CD8-positive, alpha-beta memory T cell (primary cell): ENCODE measurements around the gene NCBP1. TPM values are rescaled to one million over a fixed set of nuclear protein-coding genes. Genes with fewer than 3 reads are reported as not detected.

Experiments
- CTCF ChIA-PET: fragments of 350-600 bp; sonication (Branson Sonifier 250); formaldehyde crosslinking; loops from one replicate; lab custom pipeline; 2021; ENCODE audit warnings: antibody characterized with exemption; lab: Charles Lee
- POLR2A ChIA-PET: fragments of 350-600 bp; sonication (Branson Sonifier 250); formaldehyde crosslinking; loops from one replicate; lab custom pipeline; 2021; ENCODE audit warnings: antibody characterized with exemption; lab: Charles Lee
- DNase-seq, 5 donors: peaks; one replicate each; pipeline versions ENCODE4 v3.0.0 to v3.0.0-alpha.2; 2020 to 2022; ENCODE audit warnings: mixed read lengths in 1 of 5
- H3K27ac ChIP-seq: one replicate; pipeline ENCODE4 v1.7.0; 2013; ENCODE audit warnings: low read depth, mild to moderate bottlenecking, low read length, moderate library complexity
- H3K27me3 ChIP-seq: 2 replicates; pipeline ENCODE4 v1.7.0; 2013; ENCODE audit warnings: low read length, mild to moderate bottlenecking; ENCODE audit not compliant: insufficient read depth, poor library complexity, severe bottlenecking
- H3K36me3 ChIP-seq: 2 replicates; pipeline ENCODE4 v1.7.0; 2013; ENCODE audit warnings: mild to moderate bottlenecking, low read length, moderate library complexity; ENCODE audit not compliant: insufficient read depth
- H3K4me1 ChIP-seq: 2 replicates; pipeline ENCODE4 v1.7.0; 2013; ENCODE audit warnings: mild to moderate bottlenecking, low read length, moderate library complexity; ENCODE audit not compliant: insufficient read depth
- H3K4me3 ChIP-seq: 2 replicates; pipeline ENCODE4 v1.7.0; 2013; ENCODE audit warnings: mild to moderate bottlenecking, low read length
- H3K9me3 ChIP-seq: 2 replicates; pipeline ENCODE4 v1.7.0; 2013; ENCODE audit warnings: mild to moderate bottlenecking, low read length
- H3K27ac Mint-ChIP-seq, 8 donors: one replicate each; pipeline ENCODE4 v1.8.0; 2020 to 2021; ENCODE audit warnings: mixed read lengths in 8 of 8, mild to moderate bottlenecking in 6 of 8, inconsistent platforms in 3 of 8, moderate library complexity in 3 of 8
- H3K27me3 Mint-ChIP-seq, 2 donors: one replicate each; pipeline ENCODE4 v1.8.0; 2020 to 2021; ENCODE audit warnings: mixed read lengths in 2 of 2, mild to moderate bottlenecking in 1 of 2, moderate library complexity in 1 of 2
- H3K36me3 Mint-ChIP-seq, 3 donors: one replicate each; pipeline ENCODE4 v1.8.0; 2020 to 2021; ENCODE audit warnings: mixed read lengths in 3 of 3, inconsistent platforms in 1 of 3, mild to moderate bottlenecking in 1 of 3
- H3K4me1 Mint-ChIP-seq, 3 donors: one replicate each; pipeline ENCODE4 v1.8.0; 2020 to 2021; ENCODE audit warnings: mixed read lengths in 3 of 3, inconsistent platforms in 1 of 3, mild to moderate bottlenecking in 1 of 3
- H3K4me3 Mint-ChIP-seq, 7 donors: one replicate each; pipeline ENCODE4 v1.8.0; 2020 to 2021; ENCODE audit warnings: mixed read lengths in 7 of 7, mild to moderate bottlenecking in 6 of 7, moderate library complexity in 4 of 7, inconsistent platforms in 2 of 7
- H3K9me3 Mint-ChIP-seq, 5 donors: one replicate each; pipeline ENCODE4 v1.8.0; 2020 to 2022; ENCODE audit warnings: mixed read lengths in 5 of 5, mild to moderate bottlenecking in 3 of 5, moderate library complexity in 2 of 5, inconsistent platforms in 1 of 5
- polyA plus RNA-seq: library from polyadenylated mRNA; unstranded; fragments of 300-500 nt; fragmentation: Illumina TruSeq; gene quantifications from one replicate; pipeline ENCODE4 v1.2.3, GENCODE V29; 2021
- total RNA-seq, 2 experiments: library from RNA; stranded (reverse); gene quantifications; one replicate each; pipeline ENCODE4 v1.2.3, GENCODE V29; 2021

NCBP1 gene
- total and polyA plus RNA-seq, 3 experiments from 2014 or later, result 15.4 to 49.6 (median 47.7) TPM

DNA sequence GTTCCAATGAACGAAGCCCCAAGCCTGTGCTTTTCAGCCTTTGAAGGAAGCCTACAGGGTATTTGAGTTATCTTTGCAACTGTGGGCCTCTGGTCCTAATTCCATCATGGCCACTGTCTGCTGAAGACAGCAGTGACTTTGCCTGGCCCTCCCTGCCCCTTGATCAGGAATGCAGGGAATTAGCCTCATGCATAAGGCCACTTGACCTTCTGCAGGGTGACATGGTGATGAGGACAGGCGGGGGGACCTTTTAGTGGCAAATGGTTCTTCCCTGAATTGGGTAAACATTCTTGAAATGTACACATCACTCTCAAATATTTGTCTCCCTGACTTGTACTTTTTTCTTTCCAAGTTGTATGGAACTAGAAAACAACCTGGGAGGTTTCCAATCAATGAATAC, 88.7 kb downstream of the NCBP1 start:
- H3K4me3 Mint-ChIP-seq, result no peak overlapping the region
- ChIA-PET CTCF (no interaction called here), POLR2A (no interaction called here)
- H3K27me3 Mint-ChIP-seq, result peaks cover 10 to 49% of the 10 kb centered on the region in 2 donors
- H3K27me3 ChIP-seq, result no peaks in the 10 kb centered on the region
- no peaks in the 10 kb centered on the region for H3K4me1 ChIP-seq
- H3K36me3 Mint-ChIP-seq, result peaks cover 0 to 9% (median 0%) of the 10 kb centered on the region in 3 donors
- H3K4me3 ChIP-seq, result no peak overlapping the region
- H3K9me3 Mint-ChIP-seq, result peaks cover 5 to 10% (median 5%) of the 10 kb centered on the region in 5 donors
- no peaks in the 10 kb centered on the region for H3K36me3 ChIP-seq
- H3K27ac Mint-ChIP-seq, result no peak overlapping the region
- DNase-seq, result no peak
- H3K9me3 ChIP-seq, result no peaks in the 10 kb centered on the region
- H3K27ac ChIP-seq, result no peak overlapping the region
- no peaks in the 10 kb centered on the region for H3K4me1 Mint-ChIP-seq

Other genes starting within 250 kb of the NCBP1 start
- 1 to 10 TPM; 5.4 to 6.1 TPM for gene TDRD7, start 221.7 kb upstream of the NCBP1 start, total RNA-seq
- 8.0 TPM for gene TDRD7, start 221.7 kb upstream of the NCBP1 start, polyA plus RNA-seq
- gene TMOD1, start 132.2 kb upstream of the NCBP1 start, total RNA-seq, result 1 to 10 TPM; 1.2 to 1.5 TPM
- 1.3 TPM for gene TMOD1, start 132.2 kb upstream of the NCBP1 start, polyA plus RNA-seq
- 10 to 100 TPM; 13.8 to 14.7 TPM for gene TSTD2, start 453 bp upstream of the NCBP1 start, total RNA-seq
- 5.7 TPM for gene TSTD2, start 453 bp upstream of the NCBP1 start, polyA plus RNA-seq
- gene XPA, start 63.5 kb downstream of the NCBP1 start, total RNA-seq, result 10 to 100 TPM; 11.2 to 13.0 TPM
- gene XPA, start 63.5 kb downstream of the NCBP1 start, polyA plus RNA-seq, result 37.9 TPM
- under 1 TPM in 1 of 2 experiments, not detected in 1; 0.07 TPM for gene FOXE1, start 219.4 kb downstream of the NCBP1 start, total RNA-seq
- not detected for gene FOXE1, start 219.4 kb downstream of the NCBP1 start, polyA plus RNA-seq